Osteoblast (primary cell): ENCODE data around the gene TADA2A. TPM values are rescaled to one million over a fixed set of nuclear protein-coding genes. Genes with fewer than 3 reads are reported as not detected.
"Not testable (repeated sequence)": the region's sequence is repeated elsewhere in the genome, so short reads cannot be mapped to it uniquely, and the experiment has no call there.

Source experiments
- DNase-seq: peaks from one replicate; pipeline ENCODE4 v3.0.0; 2011; ENCODE audit warnings: low spot score, mixed read lengths; ENCODE audit not compliant: insufficient read length; ENCODE audit errors: missing footprints
- H2AFZ ChIP-seq: 2 replicates; pipeline ENCODE4 v1.6.0; 2011; ENCODE audit warnings: mild to moderate bottlenecking, low read length
- H3K27ac ChIP-seq: 2 replicates; pipeline ENCODE4 v1.5.1; 2011; ENCODE audit warnings: mild to moderate bottlenecking, low read depth, low read length, moderate library complexity
- H3K27me3 ChIP-seq: 2 replicates; pipeline ENCODE4 v1.6.0; 2012; ENCODE audit warnings: mild to moderate bottlenecking, control low read depth, inconsistent platforms, low read length, moderate library complexity; ENCODE audit not compliant: insufficient read depth
- H3K36me3 ChIP-seq: 2 replicates; pipeline ENCODE4 v1.5.1; 2011; ENCODE audit warnings: mild to moderate bottlenecking, low read length, control low read depth, moderate library complexity; ENCODE audit not compliant: insufficient read depth
- H3K4me1 ChIP-seq: 2 replicates; pipeline ENCODE4 v1.5.1; 2011; ENCODE audit warnings: mild to moderate bottlenecking, low read length, control low read depth, moderate library complexity; ENCODE audit not compliant: insufficient read depth
- H3K4me2 ChIP-seq: 2 replicates; pipeline ENCODE4 v1.6.0; 2011; ENCODE audit warnings: mild to moderate bottlenecking, low read length; ENCODE audit not compliant: insufficient read depth
- H3K4me3 ChIP-seq: fragments of 200-600 bp; sonication (generic); 3 replicates; pipeline ENCODE4 v1.5.1; 2012; ENCODE audit warnings: mild to moderate bottlenecking, low read length, inconsistent platforms; ENCODE audit not compliant: insufficient read depth
- H3K79me2 ChIP-seq: 2 replicates; pipeline ENCODE4 v1.6.0; 2012; ENCODE audit warnings: mild to moderate bottlenecking, low read length, control low read depth, inconsistent platforms; ENCODE audit not compliant: insufficient read depth
- H3K9me3 ChIP-seq: 2 replicates; pipeline ENCODE4 v1.5.1; 2011; ENCODE audit warnings: low read depth, low read length, control low read depth
- H4K20me1 ChIP-seq: 2 replicates; pipeline ENCODE4 v1.6.0; 2012; ENCODE audit warnings: mild to moderate bottlenecking, low read length, control low read depth; ENCODE audit not compliant: insufficient read depth
- total RNA-seq: library from RNA; depleted of rRNA; stranded (reverse); fragments of >200 nt; gene quantifications from 2 replicates; pipeline ENCODE4 v1.2.3, GENCODE V29; 2012
- TF ChIP-seq, protein P1 (sequence below): IDR thresholded peaks from 2 replicates; pipeline ENCODE4 v1.5.1; 2011; ENCODE audit warnings: mild to moderate bottlenecking, low read depth, low read length, moderate library complexity; ENCODE audit errors: extremely low read depth

TADA2A gene
- total RNA-seq, 1 donor = 21.4 TPM

DNA sequence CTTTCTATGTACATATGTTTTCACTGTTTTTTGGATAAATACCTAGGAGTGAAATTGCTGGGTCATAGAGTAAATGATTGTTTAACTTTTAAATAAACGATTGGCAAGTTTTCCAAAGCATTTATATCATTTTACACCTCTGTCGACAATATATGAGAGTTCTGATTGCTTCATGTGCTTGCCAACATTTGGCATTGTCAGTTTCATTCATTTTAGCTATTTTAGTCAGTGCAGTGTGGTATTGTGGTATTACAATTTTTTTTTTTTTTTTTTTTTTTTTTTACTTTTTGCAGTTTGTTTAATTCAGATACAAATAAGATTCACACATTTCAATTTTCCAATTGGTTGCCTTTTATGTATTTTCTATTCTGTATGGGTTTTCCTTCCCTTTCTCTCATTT lies 26.0 kb downstream of the TADA2A start:
- H3K4me1 ChIP-seq = peaks cover 19% of the 10 kb centered on the region
- H3K36me3 ChIP-seq = peaks cover 13% of the 10 kb centered on the region
- H3K4me3 ChIP-seq = no peak overlapping the region
- H3K27me3 ChIP-seq = no peaks in the 10 kb centered on the region
- peaks cover 24% of the 10 kb centered on the region for H3K79me2 ChIP-seq
- no peak overlapping the region for H2AFZ ChIP-seq
- H3K4me2 ChIP-seq = no peak overlapping the region
- no peak overlapping the region for H3K27ac ChIP-seq
- DNase-seq = no peak
- TF ChIP-seq, protein P1, sequence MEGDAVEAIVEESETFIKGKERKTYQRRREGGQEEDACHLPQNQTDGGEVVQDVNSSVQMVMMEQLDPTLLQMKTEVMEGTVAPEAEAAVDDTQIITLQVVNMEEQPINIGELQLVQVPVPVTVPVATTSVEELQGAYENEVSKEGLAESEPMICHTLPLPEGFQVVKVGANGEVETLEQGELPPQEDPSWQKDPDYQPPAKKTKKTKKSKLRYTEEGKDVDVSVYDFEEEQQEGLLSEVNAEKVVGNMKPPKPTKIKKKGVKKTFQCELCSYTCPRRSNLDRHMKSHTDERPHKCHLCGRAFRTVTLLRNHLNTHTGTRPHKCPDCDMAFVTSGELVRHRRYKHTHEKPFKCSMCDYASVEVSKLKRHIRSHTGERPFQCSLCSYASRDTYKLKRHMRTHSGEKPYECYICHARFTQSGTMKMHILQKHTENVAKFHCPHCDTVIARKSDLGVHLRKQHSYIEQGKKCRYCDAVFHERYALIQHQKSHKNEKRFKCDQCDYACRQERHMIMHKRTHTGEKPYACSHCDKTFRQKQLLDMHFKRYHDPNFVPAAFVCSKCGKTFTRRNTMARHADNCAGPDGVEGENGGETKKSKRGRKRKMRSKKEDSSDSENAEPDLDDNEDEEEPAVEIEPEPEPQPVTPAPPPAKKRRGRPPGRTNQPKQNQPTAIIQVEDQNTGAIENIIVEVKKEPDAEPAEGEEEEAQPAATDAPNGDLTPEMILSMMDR = no peak
- H4K20me1 ChIP-seq = peaks cover 4% of the 10 kb centered on the region
- H3K9me3 ChIP-seq = no peaks in the 10 kb centered on the region

- Histone ChIP-seq H3K36me3 (peaks cover 35% of the 10 kb centered on the region), H3K4me1 (peaks cover 2% of the 10 kb centered on the region), H3K27ac (no peak overlapping the region), H3K27me3 (no peaks in the 10 kb centered on the region), H3K4me2 (no peak overlapping the region), H2AFZ (no peak overlapping the region), H3K9me3 (no peaks in the 10 kb centered on the region), H3K4me3 (no peak overlapping the region), H3K79me2 (peaks cover 7% of the 10 kb centered on the region), H4K20me1 (peaks cover 2% of the 10 kb centered on the region)
- TF ChIP-seq, protein P1 = peak; percentile 28
- DNase-seq = no peak
Observed at GRCh38 chr17:37438141-37438540, 31.5 kb downstream of the TADA2A start.

- Histone ChIP-seq H3K27me3 (no peaks in the 10 kb centered on the region), H3K36me3 (peaks cover 44% of the 10 kb centered on the region), H3K9me3 (no peaks in the 10 kb centered on the region), H2AFZ (no peak overlapping the region), H3K27ac (peak overlapping the region; percentile 72), H3K4me3 (no peak overlapping the region), H3K79me2 (no peaks in the 10 kb centered on the region), H3K4me2 (no peak overlapping the region), H4K20me1 (no peaks in the 10 kb centered on the region), H3K4me1 (peaks cover 2% of the 10 kb centered on the region)
- peak; percentile 43 for DNase-seq
- TF ChIP-seq, protein P1 = no peak
Observed at GRCh38 chr17:37440424-37440823, 33.7 kb downstream of the TADA2A start.

- not testable (repeated sequence) for H3K4me2 ChIP-seq, H4K20me1 ChIP-seq, H2AFZ ChIP-seq, H3K27me3 ChIP-seq, H3K9me3 ChIP-seq, H3K4me3 ChIP-seq, H3K4me1 ChIP-seq, H3K79me2 ChIP-seq
- peak; percentile 86 for DNase-seq
- Histone ChIP-seq H3K36me3 (peaks cover 44% of the 10 kb centered on the region), H3K27ac (peak overlapping the region; percentile 72)
Observed at GRCh38 chr17:37441369-37442014, 34.8 kb downstream of the TADA2A start.
